Endometrial microvascular endothelial cells (primary cell): ENCODE measurements around the gene CLCN4. TPM values are rescaled to one million over a fixed set of nuclear protein-coding genes. Genes with fewer than 3 reads are reported as not detected.

ENCODE experiments used
- in situ Hi-C: cut with HindIII; loops from 2 replicates; pipeline ENCODE4 v1.10.0; 2017; ENCODE audit warnings: low sequenced_read_pairs, low pct_unique_long_range_greater_than_20kb; ENCODE audit errors: inconsistent ontology term
- total RNA-seq: library from RNA; depleted of rRNA; stranded (reverse); fragments of >200 nt; gene quantifications from one replicate; pipeline ENCODE4 v1.2.3, GENCODE V29; 2015; ENCODE audit errors: inconsistent ontology term

CLCN4 gene
- total RNA-seq, 1 donor from 2014 or later, result 5.9 TPM

GRCh38 chrX:10183760-10184159 is 27.0 kb downstream of the CLCN4 start:
- in situ Hi-C loops, result no loop called here

- in situ Hi-C loops, result no loop called here
Measured at GRCh38 chrX:10184411-10184810, 27.6 kb downstream of the CLCN4 start.

- in situ Hi-C loops, result no loop called here
Measured at GRCh38 chrX:10186355-10186754, 29.6 kb downstream of the CLCN4 start.

DNA sequence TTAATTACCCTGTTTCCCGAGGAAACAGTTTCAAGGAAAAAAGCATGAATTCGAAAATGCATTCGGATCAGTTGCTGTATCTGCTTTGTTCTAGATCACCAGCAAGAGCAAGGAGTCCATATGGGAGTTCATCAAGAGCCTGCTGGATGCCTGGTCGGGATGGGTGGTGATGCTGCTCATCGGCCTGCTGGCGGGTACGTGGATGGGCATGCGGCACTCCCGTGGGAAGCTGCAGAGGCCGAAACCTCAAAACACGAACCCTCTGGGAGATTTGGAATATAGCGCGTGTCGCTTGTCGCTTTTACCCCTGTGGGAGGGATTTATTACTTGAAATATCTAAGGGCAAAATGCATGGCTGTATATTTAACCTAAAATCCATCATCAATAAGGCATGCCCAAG is 30.6 kb downstream of the CLCN4 start:
- in situ Hi-C loops, result no loop called here

DNA sequence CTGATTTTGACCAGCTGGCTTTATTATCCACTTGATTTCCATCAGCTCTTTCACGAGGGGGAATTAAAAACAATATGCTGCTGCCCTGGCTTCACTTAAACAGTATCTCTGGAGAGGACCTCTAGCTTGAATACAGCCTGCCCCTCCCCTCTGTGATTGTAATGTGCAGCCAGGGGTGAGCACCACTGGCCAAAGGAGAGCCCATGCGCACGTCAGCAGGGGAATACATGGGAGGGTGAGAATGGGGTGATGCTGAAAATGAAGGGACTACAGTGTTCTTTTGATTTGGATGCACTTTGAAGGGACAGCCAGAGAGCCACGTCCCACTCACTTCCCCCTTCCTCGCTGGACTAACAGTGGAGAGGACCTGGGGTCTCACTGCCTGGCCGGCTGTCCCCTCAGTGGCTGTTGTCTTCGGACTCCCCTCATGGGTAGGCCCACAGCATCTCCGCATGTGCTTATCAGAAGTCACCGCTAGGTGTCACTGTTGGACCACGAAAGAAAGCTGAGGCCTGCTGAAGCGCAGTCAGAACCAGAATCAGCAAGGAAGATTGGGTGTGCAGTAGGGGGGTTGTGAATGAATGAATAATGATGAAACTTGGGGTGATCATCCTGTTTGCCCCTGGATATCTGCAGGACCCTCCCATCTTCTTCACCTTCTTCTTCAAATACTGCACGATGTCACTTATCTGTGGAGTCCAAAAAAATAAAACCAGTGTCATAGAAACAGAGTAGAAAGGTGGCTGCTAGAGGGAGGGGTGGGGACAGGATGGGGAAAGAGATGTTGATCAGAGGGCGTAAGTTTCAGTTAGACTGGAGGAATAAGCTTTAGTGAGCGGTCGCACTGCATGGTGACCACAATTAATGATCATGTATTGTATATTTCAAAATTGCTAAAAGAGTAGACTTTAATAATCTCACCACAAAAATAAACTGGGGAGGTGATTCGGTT is 32.8 kb downstream of the CLCN4 start:
- in situ Hi-C loops, result no loop called here

DNA sequence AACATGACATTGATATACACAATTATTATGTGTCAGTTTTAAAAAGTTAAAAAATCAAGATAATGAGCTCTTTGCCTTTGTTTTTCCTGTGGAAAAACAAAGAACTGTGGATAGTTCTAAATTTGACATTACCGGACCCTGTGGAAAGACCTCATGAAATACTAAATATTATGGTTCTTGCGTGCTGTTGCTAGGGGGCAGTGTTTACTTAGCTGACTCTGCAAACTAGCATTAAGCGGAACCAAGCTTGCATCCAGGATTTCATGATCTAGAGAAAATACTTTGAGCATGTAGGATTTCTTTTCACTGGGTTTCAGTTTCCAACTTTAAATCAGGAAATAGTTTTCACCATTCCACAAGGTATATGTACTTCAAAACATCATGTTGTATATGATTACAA is 33.6 kb downstream of the CLCN4 start:
- in situ Hi-C loops, result no loop called here

- in situ Hi-C loops, result no loop called here
Measured at GRCh38 chrX:10193587-10193986, 36.8 kb downstream of the CLCN4 start.

- in situ Hi-C loops, result no loop called here
Measured at GRCh38 chrX:10195425-10195824, 38.6 kb downstream of the CLCN4 start.

DNA sequence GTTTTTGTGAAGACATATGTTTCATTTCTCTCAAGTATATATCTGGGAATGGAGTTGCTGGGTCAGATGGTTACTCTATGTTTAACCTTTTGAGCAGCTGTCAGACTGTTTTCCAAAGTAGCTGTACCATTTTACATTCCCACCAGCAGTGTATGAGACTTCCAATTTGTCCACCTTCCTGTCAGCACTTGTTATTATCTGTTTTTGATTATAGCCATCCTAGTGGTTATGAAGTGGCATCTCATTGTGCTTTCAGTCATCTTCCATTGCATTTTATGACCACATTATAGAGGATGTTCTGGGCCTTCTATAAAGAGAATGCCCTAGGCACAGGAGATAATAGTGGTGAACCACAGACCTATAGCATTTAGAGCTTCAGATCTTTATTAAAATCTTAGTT is 39.2 kb downstream of the CLCN4 start:
- in situ Hi-C loops, result no loop called here

- in situ Hi-C loops, result no loop called here
Measured at GRCh38 chrX:10197279-10198210, 40.8 kb downstream of the CLCN4 start.

GRCh38 chrX:10198254-10198653 is 41.5 kb downstream of the CLCN4 start:
- in situ Hi-C loops, result no loop called here

DNA sequence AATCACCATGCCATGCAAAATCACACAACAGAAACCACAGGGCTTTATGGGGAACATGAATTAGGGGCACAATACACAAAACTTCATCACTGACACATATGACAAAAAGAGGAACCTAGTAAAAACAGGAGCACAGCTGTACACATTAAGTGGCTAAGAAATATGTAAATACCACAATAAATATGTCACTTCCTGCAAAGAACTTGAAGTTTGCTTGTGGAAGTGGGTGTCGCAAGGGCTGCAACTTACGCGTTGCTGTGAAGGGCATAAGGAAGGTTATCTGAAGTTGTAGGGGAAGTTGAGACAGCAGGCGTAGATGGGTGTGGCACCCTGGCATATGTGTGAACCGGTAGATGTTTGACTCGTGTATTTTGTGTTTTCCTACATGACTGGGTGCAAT is 42.4 kb downstream of the CLCN4 start:
- in situ Hi-C loops, result no loop called here

DNA sequence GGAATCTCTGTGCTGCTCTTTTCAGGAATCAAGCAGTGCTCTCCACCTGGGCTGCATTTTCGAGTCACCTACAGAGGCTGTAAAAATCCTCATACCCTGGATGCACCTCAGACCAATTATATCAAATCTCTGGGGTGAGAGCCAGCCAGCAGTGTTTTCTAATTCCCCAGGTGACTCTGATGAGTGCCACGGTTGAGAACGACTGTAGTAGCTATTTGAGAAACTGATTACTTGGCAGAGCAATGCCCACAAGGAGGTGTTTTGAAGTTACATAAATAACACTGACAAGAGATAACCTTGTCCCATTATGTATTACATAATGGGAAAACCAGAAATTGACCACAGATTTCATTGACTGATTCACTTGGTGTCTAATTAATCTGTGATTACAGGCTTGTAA is 46.8 kb downstream of the CLCN4 start:
- in situ Hi-C loops, result no loop called here

DNA sequence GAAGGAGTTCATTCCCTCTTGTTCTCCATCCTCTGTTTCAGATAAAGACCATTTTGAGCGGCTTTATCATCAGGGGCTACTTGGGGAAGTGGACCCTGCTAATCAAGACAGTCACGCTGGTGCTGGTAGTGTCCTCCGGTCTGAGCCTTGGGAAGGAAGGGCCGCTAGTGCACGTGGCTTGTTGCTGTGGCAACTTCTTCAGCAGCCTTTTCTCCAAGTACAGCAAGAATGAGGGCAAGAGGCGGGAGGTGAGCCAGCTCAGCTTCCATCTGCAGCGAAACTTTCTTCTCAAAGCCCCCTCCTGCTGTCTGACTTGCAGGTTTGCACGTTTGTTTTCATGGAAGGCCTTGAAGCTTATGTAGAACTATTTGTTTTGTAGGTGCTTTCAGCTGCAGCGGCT is 49.5 kb downstream of the CLCN4 start:
- in situ Hi-C loops, result no loop called here

DNA sequence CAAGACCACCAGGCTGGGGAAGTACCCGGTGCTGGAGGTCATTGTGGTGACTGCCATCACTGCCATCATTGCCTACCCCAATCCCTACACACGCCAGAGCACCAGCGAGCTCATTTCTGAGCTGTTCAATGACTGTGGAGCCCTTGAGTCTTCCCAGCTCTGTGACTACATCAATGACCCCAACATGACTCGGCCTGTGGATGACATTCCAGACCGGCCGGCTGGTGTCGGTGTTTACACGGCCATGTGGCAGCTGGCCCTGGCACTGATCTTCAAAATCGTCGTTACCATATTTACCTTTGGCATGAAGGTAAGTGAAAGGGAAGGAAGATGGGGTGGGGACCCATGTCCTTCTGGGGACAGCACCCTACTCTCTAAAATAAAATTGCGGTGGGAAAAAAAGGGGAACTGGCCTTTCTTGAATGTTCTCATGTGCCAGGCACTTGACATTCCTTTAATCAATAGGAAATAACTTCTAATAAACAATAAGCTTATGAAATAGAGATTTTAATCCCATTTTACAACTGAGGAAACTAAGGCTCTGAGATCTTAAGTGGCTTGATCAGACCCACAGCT is 51.6 kb downstream of the CLCN4 start:
- in situ Hi-C loops, result no loop called here

GRCh38 chrX:10208953-10209352 is 52.2 kb downstream of the CLCN4 start:
- in situ Hi-C loops, result no loop called here

GRCh38 chrX:10212395-10212794 is 55.6 kb downstream of the CLCN4 start:
- in situ Hi-C loops, result no loop called here

DNA sequence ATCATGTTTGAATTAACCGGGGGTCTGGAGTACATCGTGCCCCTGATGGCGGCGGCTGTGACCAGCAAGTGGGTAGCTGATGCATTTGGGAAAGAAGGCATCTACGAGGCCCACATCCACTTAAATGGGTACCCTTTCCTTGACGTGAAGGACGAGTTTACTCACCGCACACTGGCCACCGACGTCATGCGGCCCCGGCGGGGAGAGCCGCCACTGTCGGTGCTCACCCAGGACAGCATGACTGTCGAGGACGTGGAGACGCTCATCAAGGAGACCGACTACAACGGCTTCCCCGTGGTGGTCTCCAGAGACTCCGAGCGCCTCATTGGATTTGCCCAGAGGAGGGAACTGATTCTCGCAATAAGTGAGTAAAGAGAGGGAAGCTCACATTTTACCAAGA is 56.9 kb downstream of the CLCN4 start:
- in situ Hi-C loops, result no loop called here

DNA sequence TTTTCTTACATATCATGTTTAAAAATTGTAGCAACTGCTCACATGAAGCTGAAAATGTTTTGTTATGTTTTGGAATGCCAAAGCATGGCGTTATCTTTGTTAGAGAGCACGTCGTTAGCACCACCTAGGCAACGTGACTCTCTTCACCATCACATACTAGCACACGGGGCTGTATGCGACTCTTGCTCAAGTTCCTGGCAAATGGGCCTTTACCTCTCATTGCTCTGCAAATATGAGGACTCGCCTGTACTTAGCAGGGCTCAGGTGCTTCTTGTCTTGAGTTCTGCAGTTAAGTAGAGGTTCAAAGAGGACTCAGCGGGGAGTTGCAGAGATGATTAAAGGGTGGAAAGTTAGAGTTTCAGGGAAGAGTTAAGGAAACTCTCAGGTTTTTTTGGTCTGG is 59.4 kb downstream of the CLCN4 start:
- in situ Hi-C loops, result no loop called here
